Type B pancreatic cell (in vitro differentiated cells): ENCODE measurements around the gene OR4Q2. TPM values are rescaled to one million over a fixed set of nuclear protein-coding genes. Genes with fewer than 3 reads are reported as not detected.

Source experiments
- DNase-seq: peaks from one replicate; pipeline ENCODE4 v3.0.0; 2021; ENCODE audit warnings: mixed read lengths; ENCODE audit not compliant: unreplicated experiment; ENCODE audit errors: extremely low spot score
- H3K27ac Mint-ChIP-seq: 2 replicates; pipeline ENCODE4 v1.8.0; 2021; ENCODE audit warnings: mild to moderate bottlenecking, mixed read lengths
- H3K27me3 Mint-ChIP-seq: 2 replicates; pipeline ENCODE4 v1.8.0; 2021; ENCODE audit warnings: mixed read lengths
- H3K36me3 Mint-ChIP-seq: 2 replicates; pipeline ENCODE4 v1.8.0; 2021; ENCODE audit warnings: mixed read lengths
- H3K4me1 Mint-ChIP-seq: one replicate; pipeline ENCODE4 v1.8.0; 2021; ENCODE audit warnings: mixed read lengths; ENCODE audit not compliant: unreplicated experiment
- H3K4me3 Mint-ChIP-seq: 2 replicates; pipeline ENCODE4 v1.8.0; 2021; ENCODE audit warnings: mild to moderate bottlenecking, mixed read lengths
- H3K9me3 Mint-ChIP-seq: 2 replicates; pipeline ENCODE4 v1.8.0; 2021; ENCODE audit warnings: mixed read lengths
- CTCF ChIP-seq: fragments of 200-600 bp; sonication (generic); conservative IDR thresholded peaks from 2 replicates; pipeline ENCODE4 v1.5.0; 2021; ENCODE audit warnings: antibody characterized with exemption, mild to moderate bottlenecking
- total RNA-seq: library from RNA; stranded (reverse); gene quantifications from 2 replicates; pipeline ENCODE4 v1.2.1, GENCODE V29; 2021; ENCODE audit warnings: low replicate concordance

OR4Q2 gene
- total RNA-seq, 1 donor from 2014 or later, result not detected

GRCh38 chr14:20044243-20044642 is 42.3 kb downstream of the OR4Q2 start:
- TF ChIP-seq CTCF, result no peak
- Mint-ChIP-seq H3K4me3 (no peak overlapping the region), H3K9me3 (peaks cover 15% of the 10 kb centered on the region), H3K4me1 (no peaks in the 10 kb centered on the region), H3K36me3 (peaks cover 3% of the 10 kb centered on the region), H3K27me3 (no peaks in the 10 kb centered on the region), H3K27ac (no peak overlapping the region)
- no peak for DNase-seq

- Mint-ChIP-seq H3K9me3 (peaks cover 15% of the 10 kb centered on the region), H3K4me3 (no peak overlapping the region)
Measured at GRCh38 chr14:20048202-20048601, 46.2 kb downstream of the OR4Q2 start.

More at GRCh38 chr14:20048202-20048601, 46.2 kb downstream of the OR4Q2 start:
- Mint-ChIP-seq H3K36me3 (no peaks in the 10 kb centered on the region), H3K4me1 (no peaks in the 10 kb centered on the region), H3K27ac (no peak overlapping the region), H3K27me3 (no peaks in the 10 kb centered on the region)
- no peak for TF ChIP-seq CTCF
- DNase-seq, result no peak

Other genes starting within 250 kb of the OR4Q2 start
- not detected in 2 replicates for gene OR4M1, start 228.7 kb upstream of the OR4Q2 start, total RNA-seq
- gene OR4N2, start 198.4 kb upstream of the OR4Q2 start, total RNA-seq, result not detected in 2 replicates
- gene OR4K2, start 127.0 kb upstream of the OR4Q2 start, total RNA-seq, result not detected in 2 replicates
- gene OR4K5, start 81.6 kb upstream of the OR4Q2 start, total RNA-seq, result not detected in 2 replicates
- gene OR4K1, start 71.2 kb upstream of the OR4Q2 start, total RNA-seq, result not detected in 2 replicates
- not detected in 2 replicates for gene OR4K15, start 26.6 kb upstream of the OR4Q2 start, total RNA-seq
- not detected in 2 replicates for gene OR4K14, start 17.1 kb downstream of the OR4Q2 start, total RNA-seq
- not detected in 2 replicates for gene OR4K13, start 33.9 kb downstream of the OR4Q2 start, total RNA-seq
- not detected in 2 replicates for gene OR4L1, start 57.9 kb downstream of the OR4Q2 start, total RNA-seq
- not detected in 2 replicates for gene OR4K17, start 108.6 kb downstream of the OR4Q2 start, total RNA-seq
- gene OR4N5, start 136.7 kb downstream of the OR4Q2 start, total RNA-seq, result not detected in 2 replicates
- gene OR11G2, start 188.7 kb downstream of the OR4Q2 start, total RNA-seq, result not detected in 2 replicates
- gene OR11H6, start 221.5 kb downstream of the OR4Q2 start, total RNA-seq, result not detected in 2 replicates
- not detected in 2 replicates for gene OR11H7, start 226.8 kb downstream of the OR4Q2 start, total RNA-seq
- not detected in 2 replicates for gene OR11H4, start 237.1 kb downstream of the OR4Q2 start, total RNA-seq